ENCODE results near the gene NCBP1. TPM values are rescaled to one million over a fixed set of nuclear protein-coding genes. Genes with fewer than 3 reads are reported as not detected.

The NCBP1 gene
- total RNA-seq, 1 donor from 2014 or later, result 22.8 TPM

GRCh38 chr9:97623946-97624345 is 9.7 kb upstream of the NCBP1 start:
- no peak overlapping the region for H3K4me3 ChIP-seq
- DNase-seq (no peak), ATAC-seq (no peak)
- TF ChIP-seq CTCF (IDR thresholded peaks at IDR 0.05), result no peak
- H3K4me1 ChIP-seq, result peaks cover 19% of the 10 kb centered on the region
- H3K9me3 ChIP-seq, result no peaks in the 10 kb centered on the region
- H3K27ac ChIP-seq, result no peak overlapping the region
- H3K36me3 ChIP-seq, result peaks cover 53% of the 10 kb centered on the region
- intact Hi-C loops (cut with DNase I), result no loop called here
- H3K27me3 ChIP-seq (ENCODE audit: low read depth), result no peaks in the 10 kb centered on the region

- Histone ChIP-seq H3K4me1 (peaks cover 19% of the 10 kb centered on the region), H3K4me3 (no peak overlapping the region), H3K36me3 (peaks cover 48% of the 10 kb centered on the region), H3K27me3 (ENCODE audit: low read depth) (no peaks in the 10 kb centered on the region), H3K9me3 (no peaks in the 10 kb centered on the region), H3K27ac (no peak overlapping the region)
- intact Hi-C loops (cut with DNase I), result no loop called here
- TF ChIP-seq CTCF (IDR thresholded peaks at IDR 0.05), result no peak
- ATAC-seq, result no peak
- DNase-seq, result no peak
Observed at GRCh38 chr9:97625620-97626019, 8.0 kb upstream of the NCBP1 start.

DNA sequence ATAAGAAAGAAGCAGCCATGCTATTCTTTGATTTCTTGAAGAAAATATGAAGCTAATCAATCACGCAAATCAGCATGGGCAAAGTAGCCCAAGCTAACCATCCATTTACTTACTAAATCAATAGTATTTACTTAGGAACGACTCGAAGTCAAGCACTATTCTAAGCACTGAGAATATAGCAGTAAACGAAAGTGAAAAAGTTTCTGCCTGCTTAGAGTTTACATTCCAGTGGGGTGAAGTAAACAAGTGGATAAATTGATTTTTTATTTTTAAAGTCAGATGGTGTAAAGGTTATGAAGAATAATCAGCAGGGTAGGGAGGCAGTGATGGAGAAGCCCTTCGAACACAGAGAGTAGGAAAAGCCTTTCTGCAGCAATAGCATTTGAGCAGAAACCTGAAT is 6.0 kb upstream of the NCBP1 start:
- DNase-seq (no peak), ATAC-seq (no peak)
- Histone ChIP-seq H3K4me3 (peak overlapping the region; percentile 2), H3K36me3 (peaks cover 34% of the 10 kb centered on the region), H3K27me3 (ENCODE audit: low read depth) (no peaks in the 10 kb centered on the region), H3K4me1 (peaks cover 30% of the 10 kb centered on the region), H3K9me3 (no peaks in the 10 kb centered on the region), H3K27ac (peak overlapping the region; percentile 42)
- intact Hi-C loops (cut with DNase I), result no loop called here
- TF ChIP-seq CTCF (IDR thresholded peaks at IDR 0.05), result no peak

DNA sequence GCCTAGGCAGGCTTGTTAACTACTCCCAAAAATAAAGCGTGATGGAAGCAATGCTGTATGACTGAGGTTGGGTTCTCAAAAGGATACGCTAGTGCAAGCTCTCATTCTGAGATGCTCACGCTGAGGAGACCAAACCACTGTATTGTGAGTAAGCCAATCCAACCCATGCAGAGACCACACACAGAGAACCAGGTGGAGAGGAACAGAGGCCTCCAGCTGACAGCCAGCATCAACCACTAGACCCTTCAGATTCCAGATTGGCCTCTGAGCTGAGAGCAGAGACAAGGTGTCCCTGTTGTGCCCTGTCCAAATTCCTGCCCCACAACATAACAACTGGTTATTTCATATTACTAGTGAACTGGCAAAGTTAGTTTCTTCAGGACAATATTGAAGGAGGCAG is 5.0 kb upstream of the NCBP1 start:
- Histone ChIP-seq H3K27me3 (ENCODE audit: low read depth) (no peaks in the 10 kb centered on the region), H3K36me3 (peaks cover 25% of the 10 kb centered on the region), H3K4me1 (peaks cover 30% of the 10 kb centered on the region), H3K9me3 (no peaks in the 10 kb centered on the region), H3K27ac (no peak overlapping the region), H3K4me3 (no peak overlapping the region)
- ATAC-seq (no peak), DNase-seq (no peak)
- intact Hi-C loops (cut with DNase I), result no loop called here
- no peak for TF ChIP-seq CTCF (IDR thresholded peaks at IDR 0.05)

- TF ChIP-seq CTCF (IDR thresholded peaks at IDR 0.05), result no peak
- H3K36me3 ChIP-seq, result peaks cover 20% of the 10 kb centered on the region
- no peaks in the 10 kb centered on the region for H3K27me3 ChIP-seq (ENCODE audit: low read depth)
- no peaks in the 10 kb centered on the region for H3K9me3 ChIP-seq
- ATAC-seq (no peak), DNase-seq (no peak)
- peaks cover 30% of the 10 kb centered on the region for H3K4me1 ChIP-seq
- H3K27ac ChIP-seq, result no peak overlapping the region
- intact Hi-C loops (cut with DNase I), result no loop called here
- no peak overlapping the region for H3K4me3 ChIP-seq
Observed at GRCh38 chr9:97629156-97629555, 4.5 kb upstream of the NCBP1 start.

DNA sequence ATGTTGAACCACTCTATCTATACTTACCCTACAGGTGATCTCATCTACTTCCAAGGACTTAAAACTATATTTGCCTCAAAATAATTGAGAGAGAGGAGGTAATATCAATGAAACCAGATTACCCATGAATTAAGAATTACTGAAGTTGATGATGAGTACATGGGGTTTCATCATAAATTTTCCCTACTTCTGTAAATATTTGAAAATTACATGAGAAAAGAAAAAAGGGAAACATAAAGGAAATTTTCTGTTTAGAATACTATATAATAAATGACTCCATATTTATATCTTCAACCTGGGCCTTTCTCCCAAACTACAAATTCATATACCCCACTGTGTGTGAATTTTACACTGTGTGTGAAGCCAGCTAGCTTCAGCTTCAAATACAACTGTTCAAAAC is 3.0 kb upstream of the NCBP1 start:
- DNase-seq (no peak), ATAC-seq (no peak)
- peaks cover 43% of the 10 kb centered on the region for H3K4me1 ChIP-seq
- TF ChIP-seq CTCF (IDR thresholded peaks at IDR 0.05), result no peak
- H3K36me3 ChIP-seq, result peaks cover 6% of the 10 kb centered on the region
- H3K9me3 ChIP-seq, result no peaks in the 10 kb centered on the region
- H3K4me3 ChIP-seq, result no peak overlapping the region
- intact Hi-C loops (cut with DNase I), result no loop called here
- no peak overlapping the region for H3K27ac ChIP-seq
- H3K27me3 ChIP-seq (ENCODE audit: low read depth), result no peaks in the 10 kb centered on the region
